Cardiac atrium fibroblast (primary cell): ENCODE measurements around the gene ZNF311. TPM values are rescaled to one million over a fixed set of nuclear protein-coding genes. Genes with fewer than 3 reads are reported as not detected.

Experiments
- total RNA-seq: library from RNA; depleted of rRNA; stranded (reverse); fragments of >200 nt; gene quantifications from 2 replicates; pipeline ENCODE4 v1.2.3, GENCODE V29; 2015

Gene ZNF311
- total RNA-seq = 0.97 and 1.1 TPM in 2 replicates

DNA sequence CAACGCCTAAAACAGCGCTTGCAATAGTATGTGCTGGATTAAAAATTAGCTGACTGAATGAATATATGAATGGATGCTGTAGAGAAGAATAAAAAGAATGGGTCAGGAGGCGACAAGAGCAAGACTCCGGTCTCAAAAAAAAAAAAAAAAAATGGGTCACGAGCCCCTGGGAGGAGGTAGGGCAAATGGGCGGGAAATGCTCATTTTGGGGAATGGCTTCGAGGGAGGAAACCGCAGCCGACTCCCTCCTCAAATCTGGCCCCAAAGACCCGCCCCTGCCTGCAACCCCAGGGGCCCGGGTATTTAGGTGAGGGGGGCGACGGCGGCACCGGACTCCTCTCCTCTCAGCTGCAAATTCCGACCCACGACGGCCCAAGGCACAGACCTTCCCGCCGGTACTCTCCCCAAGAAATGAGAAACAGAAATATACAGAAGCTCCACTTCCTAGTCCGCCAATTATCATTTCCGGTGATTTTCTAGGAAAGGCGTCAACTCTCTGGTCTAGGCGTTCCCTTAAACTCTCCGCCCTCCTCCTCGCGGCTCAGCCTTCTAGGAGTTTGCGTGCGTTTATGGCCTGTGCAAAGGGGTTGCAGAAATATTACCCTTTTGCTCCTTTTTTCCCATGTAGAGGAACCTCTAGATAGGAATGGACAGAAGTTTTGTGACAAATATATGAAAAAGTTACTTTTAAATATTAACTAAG lies at the start of gene ZNF311:
Gene ZNF311, minus strand, starts transcription at position 133 of the 703 bp plus-strand sequence. CDS start 1,361 bp downstream, outside the sequence.

DNA sequence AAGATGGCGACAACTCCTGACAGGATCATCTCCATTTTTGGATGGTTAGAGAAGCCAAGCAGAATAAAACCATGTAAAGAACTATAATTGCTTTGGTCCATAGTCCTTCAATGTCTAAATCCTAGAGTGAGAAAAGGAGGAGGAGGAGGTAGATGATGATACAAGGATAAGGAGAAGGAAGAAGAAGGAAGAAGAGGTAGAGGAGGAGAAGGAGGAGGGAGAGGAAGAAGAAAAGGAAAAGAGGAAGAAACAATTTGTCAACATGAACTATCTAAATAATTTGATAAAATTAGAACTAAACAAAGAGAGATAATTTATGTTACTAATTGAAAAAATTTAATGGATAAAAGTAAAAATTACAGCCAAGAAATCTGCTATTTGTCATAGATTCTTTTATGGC lies 40.0 kb upstream of the ZNF311 start, which contains the start of gene OR2W1:
Gene OR2W1, minus strand, starts transcription at position 101 of the 400 bp plus-strand sequence. Its CDS starts 0 bp downstream, at position 101.

Other genes starting within 250 kb of the ZNF311 start
- gene TRIM27, start 81.3 kb downstream of the ZNF311 start, total RNA-seq = 49.8 and 50.5 TPM in 2 replicates
- not detected in 2 replicates for gene OR2W1, start 39.9 kb upstream of the ZNF311 start, total RNA-seq
- not detected in 2 replicates for gene OR2B3, start 82.0 kb upstream of the ZNF311 start, total RNA-seq
- not detected in 2 replicates for gene OR2J1, start 94.2 kb upstream of the ZNF311 start, total RNA-seq
- not detected in 2 replicates for gene OR2J3, start 102.7 kb upstream of the ZNF311 start, total RNA-seq
- not detected in 2 replicates for gene OR2J2, start 165.6 kb upstream of the ZNF311 start, total RNA-seq